Astrocyte (in vitro differentiated cells and primary cell): ENCODE data around the gene HELT. TPM values are rescaled to one million over a fixed set of nuclear protein-coding genes. Genes with fewer than 3 reads are reported as not detected.

Experiments used
- DNase-seq: peaks from one replicate; pipeline ENCODE4 v3.0.0-alpha.2; 2010; ENCODE audit warnings: low read depth
- FAIRE-seq: peaks from 2 replicates; lab custom pipeline; 2011; peaks lifted over from hg19 to GRCh38; lab: Jason Lieb, UNC
- H2AFZ ChIP-seq: 2 replicates; pipeline ENCODE4 v1.6.0; 2012; ENCODE audit warnings: low read depth, low read length, inconsistent platforms
- H3K27ac ChIP-seq: 2 replicates; pipeline ENCODE4 v1.5.1; 2011; ENCODE audit warnings: low read depth, low read length, inconsistent platforms
- H3K27me3 ChIP-seq: 2 replicates; pipeline ENCODE4 v1.6.0; 2011; ENCODE audit warnings: low read length, inconsistent platforms; ENCODE audit not compliant: insufficient read depth
- H3K36me3 ChIP-seq: 2 replicates; pipeline ENCODE4 v1.5.1; 2011; ENCODE audit warnings: low read length, inconsistent platforms; ENCODE audit not compliant: insufficient read depth
- H3K4me1 ChIP-seq: 2 replicates; pipeline ENCODE4 v1.5.1; 2011; ENCODE audit warnings: low read length, inconsistent platforms; ENCODE audit not compliant: insufficient read depth
- H3K4me2 ChIP-seq: 2 replicates; pipeline ENCODE4 v1.6.0; 2012; ENCODE audit warnings: low read length, inconsistent platforms
- H3K4me3 ChIP-seq: 2 replicates; pipeline ENCODE4 v1.5.1; 2011; ENCODE audit warnings: low read depth, mild to moderate bottlenecking, low read length, inconsistent platforms; ENCODE audit not compliant: insufficient read depth
- H3K79me2 ChIP-seq: 2 replicates; pipeline ENCODE4 v1.6.0; 2012; ENCODE audit warnings: mild to moderate bottlenecking, low read length, inconsistent platforms; ENCODE audit not compliant: insufficient read depth
- H3K9ac ChIP-seq: 2 replicates; pipeline ENCODE4 v1.6.0; 2012; ENCODE audit warnings: mild to moderate bottlenecking, low read length, inconsistent platforms
- H3K9me3 ChIP-seq: 2 replicates; pipeline ENCODE4 v1.5.1; 2012; ENCODE audit warnings: low read depth, mild to moderate bottlenecking, low read length, inconsistent platforms; ENCODE audit not compliant: insufficient read depth
- H4K20me1 ChIP-seq: 2 replicates; pipeline ENCODE4 v1.6.0; 2012; ENCODE audit warnings: low read length, inconsistent platforms; ENCODE audit not compliant: insufficient read depth
- H3K27ac Mint-ChIP-seq: one replicate; pipeline ENCODE4 v1.8.0; 2021; ENCODE audit warnings: mild to moderate bottlenecking, mixed read lengths; ENCODE audit not compliant: unreplicated experiment
- H3K27me3 Mint-ChIP-seq: one replicate; pipeline ENCODE4 v1.8.0; 2021; ENCODE audit warnings: low read depth, mixed read lengths; ENCODE audit not compliant: unreplicated experiment
- H3K36me3 Mint-ChIP-seq: one replicate; pipeline ENCODE4 v1.8.0; 2021; ENCODE audit warnings: low read depth, mixed read lengths; ENCODE audit not compliant: unreplicated experiment
- H3K4me1 Mint-ChIP-seq: one replicate; pipeline ENCODE4 v1.8.0; 2021; ENCODE audit warnings: low read depth, mixed read lengths; ENCODE audit not compliant: unreplicated experiment
- H3K4me3 Mint-ChIP-seq: one replicate; pipeline ENCODE4 v1.8.0; 2021; ENCODE audit warnings: mild to moderate bottlenecking, moderate library complexity, mixed read lengths; ENCODE audit not compliant: unreplicated experiment
- H3K9me3 Mint-ChIP-seq: one replicate; pipeline ENCODE4 v1.8.0; 2021; ENCODE audit warnings: mild to moderate bottlenecking, mixed read lengths; ENCODE audit not compliant: unreplicated experiment
- CTCF ChIP-seq: IDR thresholded peaks from 2 replicates; pipeline ENCODE4 v1.5.1; 2011; ENCODE audit warnings: low read depth, mild to moderate bottlenecking, inconsistent platforms, low read length, moderate library complexity; ENCODE audit not compliant: insufficient read depth
- EZH2 ChIP-seq: IDR thresholded peaks from 2 replicates; pipeline ENCODE4 v1.6.1; 2012; ENCODE audit warnings: mild to moderate bottlenecking, low read length, inconsistent platforms; ENCODE audit not compliant: insufficient read depth
- total RNA-seq: library from RNA; stranded (reverse); gene quantifications from 2 replicates; pipeline ENCODE4 v1.2.1, GENCODE V29; 2021

HELT gene
- total RNA-seq, 1 donor from 2014 or later: not detected

DNA sequence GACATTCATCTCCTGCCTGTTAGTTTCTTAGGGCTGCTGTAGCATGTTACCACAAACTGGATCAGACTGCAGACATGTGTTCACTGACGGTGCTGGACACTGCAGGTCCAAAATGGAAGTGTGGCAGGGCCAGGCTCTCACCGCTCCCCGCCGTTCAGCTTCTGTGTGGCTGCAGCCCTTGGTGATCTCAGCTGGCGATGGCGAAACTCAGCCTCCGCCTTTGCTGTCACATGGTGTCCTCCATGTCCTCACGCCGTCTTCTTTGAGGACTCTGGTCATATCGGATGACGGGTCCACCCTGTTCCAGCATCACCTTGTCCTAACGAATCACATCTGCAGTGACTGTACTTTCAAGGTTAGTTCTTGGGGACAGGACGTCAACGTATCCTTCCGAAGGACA, 25.9 kb upstream of the HELT start:
- no peak overlapping the region for H3K9ac ChIP-seq
- H3K27me3 Mint-ChIP-seq: peaks cover 18% of the 10 kb centered on the region
- no peaks in the 10 kb centered on the region for H3K9me3 ChIP-seq
- no peaks in the 10 kb centered on the region for H3K36me3 Mint-ChIP-seq
- no peaks in the 10 kb centered on the region for H3K36me3 ChIP-seq
- H2AFZ ChIP-seq: no peak overlapping the region
- no peak for FAIRE-seq
- H3K27me3 ChIP-seq: peaks cover 2% of the 10 kb centered on the region
- no peak overlapping the region for H3K4me3 Mint-ChIP-seq
- H3K4me2 ChIP-seq: no peak overlapping the region
- H3K79me2 ChIP-seq: no peaks in the 10 kb centered on the region
- H3K4me3 ChIP-seq: no peak overlapping the region
- H3K27ac Mint-ChIP-seq: no peak overlapping the region
- H3K4me1 ChIP-seq: no peaks in the 10 kb centered on the region
- H3K4me1 Mint-ChIP-seq: peaks cover 2% of the 10 kb centered on the region
- no peaks in the 10 kb centered on the region for H3K9me3 Mint-ChIP-seq
- no peak overlapping the region for H3K27ac ChIP-seq
- no peak for TF ChIP-seq EZH2
- no peak for TF ChIP-seq CTCF
- no peak for DNase-seq
- H4K20me1 ChIP-seq: no peaks in the 10 kb centered on the region

- Mint-ChIP-seq H3K27me3 (peaks cover 18% of the 10 kb centered on the region), H3K36me3 (no peaks in the 10 kb centered on the region), H3K9me3 (no peaks in the 10 kb centered on the region), H3K4me3 (no peak overlapping the region), H3K27ac (no peak overlapping the region), H3K4me1 (peaks cover 2% of the 10 kb centered on the region)
- H3K27me3 ChIP-seq: peaks cover 2% of the 10 kb centered on the region
- no peaks in the 10 kb centered on the region for H3K9me3 ChIP-seq
- H3K9ac ChIP-seq: no peak overlapping the region
- DNase-seq (no peak), FAIRE-seq (no peak)
- no peak overlapping the region for H3K27ac ChIP-seq
- H2AFZ ChIP-seq: no peak overlapping the region
- H3K4me1 ChIP-seq: no peaks in the 10 kb centered on the region
- H3K4me3 ChIP-seq: no peak overlapping the region
- H3K79me2 ChIP-seq: no peaks in the 10 kb centered on the region
- no peak overlapping the region for H3K4me2 ChIP-seq
- no peaks in the 10 kb centered on the region for H4K20me1 ChIP-seq
- TF ChIP-seq EZH2 (no peak), CTCF (no peak)
- no peaks in the 10 kb centered on the region for H3K36me3 ChIP-seq
These were observed 25.0 kb upstream of the HELT start for GRCh38 chr4:184993247-184993646.

DNA sequence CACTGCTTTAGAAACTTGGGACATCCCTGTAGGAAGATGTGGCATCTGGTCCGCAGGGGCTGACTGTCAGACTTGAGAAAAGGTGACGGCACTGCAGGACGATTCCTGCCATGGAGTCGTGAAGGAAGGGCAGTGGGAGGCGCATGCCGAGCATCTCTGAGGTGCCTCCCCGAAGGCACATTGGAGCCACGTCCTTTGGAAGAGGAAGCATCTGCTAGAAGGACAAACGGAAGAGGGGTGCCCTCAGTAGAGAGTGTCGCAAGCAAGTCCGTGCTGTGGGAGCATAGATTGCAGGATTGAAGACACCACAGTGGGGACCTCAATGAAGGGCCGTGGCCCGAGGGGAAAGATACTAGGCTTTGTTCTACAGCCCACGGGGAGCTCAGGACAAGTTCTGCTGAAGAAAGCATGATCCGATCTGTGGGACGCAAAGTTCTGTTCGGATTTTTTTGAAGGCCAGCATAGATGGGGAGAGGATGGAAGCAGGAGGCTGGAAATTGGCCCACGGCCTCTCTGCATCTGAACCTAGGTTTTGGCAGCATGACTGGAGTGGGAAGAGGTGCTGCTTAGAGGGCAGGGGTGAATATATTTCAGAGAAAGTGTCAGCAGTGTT, 24.2 kb upstream of the HELT start:
- Histone ChIP-seq H3K4me1 (no peaks in the 10 kb centered on the region), H3K27ac (no peak overlapping the region), H3K9me3 (no peaks in the 10 kb centered on the region), H3K27me3 (peaks cover 2% of the 10 kb centered on the region), H4K20me1 (no peaks in the 10 kb centered on the region), H3K4me3 (no peak overlapping the region), H3K9ac (no peak overlapping the region), H2AFZ (no peak overlapping the region), H3K79me2 (no peaks in the 10 kb centered on the region), H3K36me3 (no peaks in the 10 kb centered on the region), H3K4me2 (no peak overlapping the region)
- H3K27me3 Mint-ChIP-seq: peaks cover 12% of the 10 kb centered on the region
- peaks cover 2% of the 10 kb centered on the region for H3K4me1 Mint-ChIP-seq
- no peak for DNase-seq
- no peak overlapping the region for H3K4me3 Mint-ChIP-seq
- no peaks in the 10 kb centered on the region for H3K9me3 Mint-ChIP-seq
- FAIRE-seq: no peak
- H3K36me3 Mint-ChIP-seq: no peaks in the 10 kb centered on the region
- no peak overlapping the region for H3K27ac Mint-ChIP-seq
- TF ChIP-seq CTCF: no peak
- no peak for TF ChIP-seq EZH2
